ENCODE data around the gene RAB11FIP4. TPM values are rescaled to one million over a fixed set of nuclear protein-coding genes. Genes with fewer than 3 reads are reported as not detected.

Gene RAB11FIP4
- total RNA-seq, 1 experiment from 2014 or later = 15.1 TPM

GRCh38 chr17:31572341-31572740 is 180.9 kb downstream of the RAB11FIP4 start:
- H3K79me2 ChIP-seq (ENCODE audit: insufficient read depth, low read length) = no peaks in the 10 kb centered on the region
- no peak overlapping the region for H3K9ac ChIP-seq (ENCODE audit: low read length)
- ChIA-PET CTCF (no interaction called here), POLR2A (no interaction called here), RAD21 (ENCODE audit: low non-redundant PET in 1 of 2, low total read pairs in 2 of 2, uncharacterized antibody in 2 of 2, unreplicated experiment in 2 of 2) (no interaction called here)
- TF ChIP-seq SP1 (IDR thresholded peaks at IDR 0.05; ENCODE audit: low read depth) = no peak
- TF ChIP-seq FOSL1 (IDR thresholded peaks at IDR 0.05; ENCODE audit: low read depth) = no peak
- no peak for TF ChIP-seq CEBPB (IDR thresholded peaks at IDR 0.05; ENCODE audit: low read depth)
- no peak for TF ChIP-seq EZH2phosphoT487 (IDR thresholded peaks at IDR 0.05; ENCODE audit: borderline replicate concordance)
- no peak for TF ChIP-seq ELF1 (IDR thresholded peaks at IDR 0.05; ENCODE audit: borderline replicate concordance, low read depth)
- no TSS peak for BruUV-seq (replicated peaks)
- no peaks in the 10 kb centered on the region for H3K9me2 ChIP-seq (ENCODE audit: insufficient read depth)
- H2AFZ ChIP-seq (ENCODE audit: low read depth, low read length, poor library complexity, severe bottlenecking) = no peak overlapping the region
- DNase-seq (ENCODE audit: low read depth, low spot score) = no peak
- H4K20me1 ChIP-seq (ENCODE audit: insufficient read depth) = no peaks in the 10 kb centered on the region
- H3K27ac ChIP-seq (ENCODE audit: low read depth, low read length) = no peak overlapping the region
- peaks cover 3 to 21% of the 10 kb centered on the region in 2 experiments; a peak in 3 of 4 replicates for H3K4me1 ChIP-seq (ENCODE audit: control insufficient read depth in 1 of 2, insufficient read depth in 2 of 2, low read length in 2 of 2)
- no peak overlapping the region for H3K4me2 ChIP-seq (ENCODE audit: low read length)
- H3K4me3 ChIP-seq (replicated peaks in 1 of 2; ENCODE audit: low read depth in 1 of 2, low read length in 2 of 2) = no peak overlapping the region
- H3K9me3 ChIP-seq (ENCODE audit: control insufficient read depth in 1 of 2, insufficient read depth in 1 of 2, low read depth in 1 of 2, low read length in 2 of 2) = no peaks in the 10 kb centered on the region
- no peak for ATAC-seq
- H3K27me3 ChIP-seq (ENCODE audit: insufficient read depth, low read length) = no peaks in the 10 kb centered on the region
- intact Hi-C loops (cut with micrococcal nuclease) = no loop called here
- no peaks in the 10 kb centered on the region for H3K36me3 ChIP-seq (ENCODE audit: control insufficient read depth in 1 of 2, insufficient read depth in 2 of 2, low read length in 2 of 2)

- no TSS peak for BruUV-seq (replicated peaks)
- RAD21 ChIA-PET (ENCODE audit: low non-redundant PET in 1 of 2, low total read pairs in 2 of 2, uncharacterized antibody in 2 of 2, unreplicated experiment in 2 of 2) = no interaction called here
- ATAC-seq = no peak
- Histone ChIP-seq H3K4me3 (replicated peaks in 1 of 2; ENCODE audit: low read depth in 1 of 2, low read length in 2 of 2) (no peak overlapping the region), H3K9me3 (ENCODE audit: control insufficient read depth in 1 of 2, insufficient read depth in 1 of 2, low read depth in 1 of 2, low read length in 2 of 2) (no peaks in the 10 kb centered on the region), H3K27me3 (ENCODE audit: insufficient read depth, low read length) (no peaks in the 10 kb centered on the region), H3K4me1 (ENCODE audit: control insufficient read depth in 1 of 2, insufficient read depth in 2 of 2, low read length in 2 of 2) (peaks cover 3 to 21% of the 10 kb centered on the region in 2 experiments; a peak in 3 of 4 replicates), H3K9me2 (ENCODE audit: insufficient read depth) (no peaks in the 10 kb centered on the region), H3K79me2 (ENCODE audit: insufficient read depth, low read length) (no peaks in the 10 kb centered on the region), H3K36me3 (ENCODE audit: control insufficient read depth in 1 of 2, insufficient read depth in 2 of 2, low read length in 2 of 2) (no peaks in the 10 kb centered on the region), H3K4me2 (ENCODE audit: low read length) (no peak overlapping the region), H3K9ac (ENCODE audit: low read length) (no peak overlapping the region), H4K20me1 (ENCODE audit: insufficient read depth) (no peaks in the 10 kb centered on the region), H2AFZ (ENCODE audit: low read depth, low read length, poor library complexity, severe bottlenecking) (no peak overlapping the region), H3K27ac (ENCODE audit: low read depth, low read length) (no peak overlapping the region)
- DNase-seq (ENCODE audit: low read depth, low spot score) = no peak
- TF ChIP-seq, protein P1, sequence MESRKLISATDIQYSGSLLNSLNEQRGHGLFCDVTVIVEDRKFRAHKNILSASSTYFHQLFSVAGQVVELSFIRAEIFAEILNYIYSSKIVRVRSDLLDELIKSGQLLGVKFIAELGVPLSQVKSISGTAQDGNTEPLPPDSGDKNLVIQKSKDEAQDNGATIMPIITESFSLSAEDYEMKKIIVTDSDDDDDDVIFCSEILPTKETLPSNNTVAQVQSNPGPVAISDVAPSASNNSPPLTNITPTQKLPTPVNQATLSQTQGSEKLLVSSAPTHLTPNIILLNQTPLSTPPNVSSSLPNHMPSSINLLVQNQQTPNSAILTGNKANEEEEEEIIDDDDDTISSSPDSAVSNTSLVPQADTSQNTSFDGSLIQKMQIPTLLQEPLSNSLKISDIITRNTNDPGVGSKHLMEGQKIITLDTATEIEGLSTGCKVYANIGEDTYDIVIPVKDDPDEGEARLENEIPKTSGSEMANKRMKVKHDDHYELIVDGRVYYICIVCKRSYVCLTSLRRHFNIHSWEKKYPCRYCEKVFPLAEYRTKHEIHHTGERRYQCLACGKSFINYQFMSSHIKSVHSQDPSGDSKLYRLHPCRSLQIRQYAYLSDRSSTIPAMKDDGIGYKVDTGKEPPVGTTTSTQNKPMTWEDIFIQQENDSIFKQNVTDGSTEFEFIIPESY (IDR thresholded peaks at IDR 0.05; ENCODE audit: extremely low read depth, insufficient replicate concordance, low read length) = no peak
- no peak for TF ChIP-seq EZH2 (IDR thresholded peaks at IDR 0.05)
- TF ChIP-seq SIN3A (IDR thresholded peaks at IDR 0.05; ENCODE audit: low read depth) = no peak
- no peak for TF ChIP-seq ATF3 (IDR thresholded peaks at IDR 0.05)
- TF ChIP-seq POLR2AphosphoS5 (IDR thresholded peaks at IDR 0.05; ENCODE audit: low read depth, low read length) = no peak
- TF ChIP-seq SRF (IDR thresholded peaks at IDR 0.05; ENCODE audit: low read depth) = no peak
- TF ChIP-seq ELF1 (IDR thresholded peaks at IDR 0.05; ENCODE audit: borderline replicate concordance, low read depth) = no peak
- TF ChIP-seq EGR1 (IDR thresholded peaks at IDR 0.05; ENCODE audit: low read depth) = no peak
- no peak for TF ChIP-seq POLR2A (IDR thresholded peaks at IDR 0.05; ENCODE audit: borderline replicate concordance, extremely low read depth, insufficient read depth, insufficient read length)
- intact Hi-C loops (cut with micrococcal nuclease) = no loop called here
- POLR2A ChIA-PET = no interaction called here
- CTCF ChIA-PET = no interaction called here
Observed at GRCh38 chr17:31573047-31573446, 181.6 kb downstream of the RAB11FIP4 start.

All from HCT116 (cell line).